IMR-90 (cell line): ENCODE results near the gene PGM2.

ENCODE experiments used
- CEBPB ChIP-seq: IDR thresholded peaks from 2 replicates; pipeline ENCODE4 v1.6.1; 2012; ENCODE audit warnings: low read depth, low read length, improper control_type of control experiment
- CTCF ChIP-seq: conservative IDR thresholded peaks from 2 replicates; pipeline ENCODE4 v1.5.1; 2012; ENCODE audit warnings: mild to moderate bottlenecking, low read depth, low read length, improper control_type of control experiment
- FOS ChIP-seq: fragments of 150-350 bp; IDR thresholded peaks from 2 replicates; pipeline ENCODE4 v1.6.1; 2016; ENCODE audit warnings: low read depth, low read length

GRCh38 chr4:37879365-37879764 is 52.9 kb downstream of the PGM2 start:
- TF ChIP-seq CEBPB (no peak), CTCF (no peak), FOS (no peak)
